Muscle layer of duodenum (tissue), 2 donors: ENCODE measurements around the gene CDC45.
"Not testable (repeated sequence)": the region's sequence is repeated elsewhere in the genome, so short reads cannot be mapped to it uniquely, and the experiment has no call there.

ENCODE experiments used
- H3K27ac ChIP-seq: one replicate; pipeline ENCODE4 v1.7.0; 2013; ENCODE audit warnings: mild to moderate bottlenecking, low read length
- H3K27me3 ChIP-seq: one replicate; pipeline ENCODE4 v1.7.0; 2013; ENCODE audit warnings: low read depth, mild to moderate bottlenecking, control low read depth, low read length
- H3K36me3 ChIP-seq, 2 donors: one replicate each; pipeline ENCODE4 v1.7.0; 2013; ENCODE audit warnings: low read length in 2 of 2, control low read depth in 1 of 2, mild to moderate bottlenecking in 1 of 2; ENCODE audit not compliant: insufficient read depth in 2 of 2, control insufficient read depth in 1 of 2
- H3K4me1 ChIP-seq, 2 donors: one replicate each; pipeline ENCODE4 v1.7.0; 2013; ENCODE audit warnings: low read length in 2 of 2, mild to moderate bottlenecking in 2 of 2, control low read depth in 1 of 2, moderate library complexity in 1 of 2; ENCODE audit not compliant: insufficient read depth in 2 of 2, control insufficient read depth in 1 of 2
- H3K4me3 ChIP-seq, 2 donors: one replicate each; pipeline ENCODE4 v1.7.0; 2013; ENCODE audit warnings: low read length in 2 of 2, low read depth in 1 of 2, mild to moderate bottlenecking in 1 of 2
- H3K9me3 ChIP-seq, 2 donors: one replicate each; pipeline ENCODE4 v1.7.0; 2013; ENCODE audit warnings: low read length in 2 of 2, control low read depth in 1 of 2, mild to moderate bottlenecking in 1 of 2; ENCODE audit not compliant: control insufficient read depth in 1 of 2
- donor health status: healthy.

Gene CDC45

GRCh38 chr22:19529811-19530210 is 50.1 kb downstream of the CDC45 start:
- peaks cover 5% of the 10 kb centered on the region for H3K27me3 ChIP-seq
- no peaks in the 10 kb centered on the region for H3K4me1 ChIP-seq
- no peak overlapping the region for H3K4me3 ChIP-seq
- no peak overlapping the region for H3K27ac ChIP-seq
- H3K9me3 ChIP-seq: no peaks in the 10 kb centered on the region
- no peaks in the 10 kb centered on the region for H3K36me3 ChIP-seq

GRCh38 chr22:19530751-19531150 is 51.0 kb downstream of the CDC45 start:
- no peak overlapping the region for H3K4me3 ChIP-seq
- no peak overlapping the region for H3K27ac ChIP-seq
- no peaks in the 10 kb centered on the region for H3K27me3 ChIP-seq

GRCh38 chr22:19531327-19531726 is 51.6 kb downstream of the CDC45 start:
- not testable (repeated sequence) for H3K9me3 ChIP-seq, H3K4me1 ChIP-seq, H3K27ac ChIP-seq, H3K4me3 ChIP-seq, H3K27me3 ChIP-seq, H3K36me3 ChIP-seq

More at GRCh38 chr22:19530751-19531150, 51.0 kb downstream of the CDC45 start:
- Histone ChIP-seq H3K36me3 (no peaks in the 10 kb centered on the region), H3K4me1 (no peaks in the 10 kb centered on the region), H3K9me3 (no peaks in the 10 kb centered on the region)

GRCh38 chr22:19533049-19533626 is 53.4 kb downstream of the CDC45 start:
- Histone ChIP-seq H3K36me3 (no peaks in the 10 kb centered on the region), H3K27me3 (no peaks in the 10 kb centered on the region), H3K9me3 (no peaks in the 10 kb centered on the region), H3K4me3 (no peak overlapping the region), H3K4me1 (no peaks in the 10 kb centered on the region), H3K27ac (no peak overlapping the region)

- no peak overlapping the region for H3K4me3 ChIP-seq
- no peaks in the 10 kb centered on the region for H3K36me3 ChIP-seq
- no peaks in the 10 kb centered on the region for H3K4me1 ChIP-seq
- no peaks in the 10 kb centered on the region for H3K27me3 ChIP-seq
- no peak overlapping the region for H3K27ac ChIP-seq
- H3K9me3 ChIP-seq: no peaks in the 10 kb centered on the region
Measured at GRCh38 chr22:19533857-19534256, 54.1 kb downstream of the CDC45 start.

GRCh38 chr22:19535001-19535400 is 55.3 kb downstream of the CDC45 start:
- H3K27me3 ChIP-seq: no peaks in the 10 kb centered on the region
- H3K4me1 ChIP-seq: no peaks in the 10 kb centered on the region
- no peak overlapping the region for H3K4me3 ChIP-seq
- H3K36me3 ChIP-seq: no peaks in the 10 kb centered on the region
- no peaks in the 10 kb centered on the region for H3K9me3 ChIP-seq
- no peak overlapping the region for H3K27ac ChIP-seq

- no peaks in the 10 kb centered on the region for H3K27me3 ChIP-seq
- no peak overlapping the region for H3K4me3 ChIP-seq
- no peaks in the 10 kb centered on the region for H3K9me3 ChIP-seq
- no peak overlapping the region for H3K27ac ChIP-seq
- no peaks in the 10 kb centered on the region for H3K36me3 ChIP-seq
- no peaks in the 10 kb centered on the region for H3K4me1 ChIP-seq
Measured at GRCh38 chr22:19536564-19536963, 56.8 kb downstream of the CDC45 start.

GRCh38 chr22:19537941-19538488 is 58.3 kb downstream of the CDC45 start:
- H3K27me3 ChIP-seq: no peaks in the 10 kb centered on the region
- no peaks in the 10 kb centered on the region for H3K36me3 ChIP-seq
- H3K9me3 ChIP-seq: no peaks in the 10 kb centered on the region
- H3K4me3 ChIP-seq: no peak overlapping the region
- no peaks in the 10 kb centered on the region for H3K4me1 ChIP-seq
- H3K27ac ChIP-seq: no peak overlapping the region

- Histone ChIP-seq H3K9me3 (no peaks in the 10 kb centered on the region), H3K4me3 (no peak overlapping the region), H3K27me3 (no peaks in the 10 kb centered on the region), H3K4me1 (no peaks in the 10 kb centered on the region), H3K36me3 (no peaks in the 10 kb centered on the region), H3K27ac (no peak overlapping the region)
Measured at GRCh38 chr22:19540394-19540793, 60.7 kb downstream of the CDC45 start.

- no peak overlapping the region for H3K27ac ChIP-seq
- H3K36me3 ChIP-seq: no peaks in the 10 kb centered on the region
- no peaks in the 10 kb centered on the region for H3K27me3 ChIP-seq
- no peaks in the 10 kb centered on the region for H3K9me3 ChIP-seq
- H3K4me3 ChIP-seq: no peak overlapping the region
- no peaks in the 10 kb centered on the region for H3K4me1 ChIP-seq
Measured at GRCh38 chr22:19543970-19544708, 64.4 kb downstream of the CDC45 start.

- H3K9me3 ChIP-seq: no peaks in the 10 kb centered on the region
- no peak overlapping the region for H3K4me3 ChIP-seq
- H3K4me1 ChIP-seq: no peaks in the 10 kb centered on the region
- H3K36me3 ChIP-seq: no peaks in the 10 kb centered on the region
- H3K27ac ChIP-seq: no peak overlapping the region
- no peaks in the 10 kb centered on the region for H3K27me3 ChIP-seq
Measured at GRCh38 chr22:19545935-19546207, 66.2 kb downstream of the CDC45 start.

GRCh38 chr22:19546680-19547079 is 67.0 kb downstream of the CDC45 start:
- H3K36me3 ChIP-seq: no peaks in the 10 kb centered on the region
- H3K4me1 ChIP-seq: no peaks in the 10 kb centered on the region
- H3K27me3 ChIP-seq: no peaks in the 10 kb centered on the region
- H3K4me3 ChIP-seq: no peak overlapping the region
- H3K27ac ChIP-seq: no peak overlapping the region
- no peaks in the 10 kb centered on the region for H3K9me3 ChIP-seq
